Hepatocyte (in vitro differentiated cells): Measurements from ENCODE around the gene OTOP3.

ENCODE experiments used
- CTCF ChIP-seq: fragments of 200-600 bp; sonication (generic); IDR thresholded peaks from 2 replicates; pipeline ENCODE4 v1.5.1; 2016; ENCODE audit warnings: antibody characterized with exemption, mild to moderate bottlenecking; ENCODE audit not compliant: poor library complexity
- EZH2 ChIP-seq: fragments of 200-600 bp; sonication (generic); IDR thresholded peaks from 2 replicates; pipeline ENCODE4 v1.6.1; 2016; ENCODE audit warnings: antibody characterized with exemption, mild to moderate bottlenecking, borderline replicate concordance

- TF ChIP-seq CTCF, result peak; percentile 52
- no peak for TF ChIP-seq EZH2
These were observed 52.4 kb downstream of the OTOP3 start for GRCh38 chr17:74987909-74988711.
